GM23338 (cell line): ENCODE measurements around the gene PTH1R. TPM values are rescaled to one million over a fixed set of nuclear protein-coding genes. Genes with fewer than 3 reads are reported as not detected.

ENCODE experiments used
- ATAC-seq: fragments of 200-7000 bp; cut with Tn5 transposase; 3 replicates; pipeline ENCODE4 v1.9.1; 2020
- DNase-seq: peaks from one replicate; pipeline ENCODE4 v3.0.0-alpha.2; 2015; ENCODE audit warnings: low spot score
- H2AFZ ChIP-seq: fragments of 200-600 bp; sonication (generic); 2 replicates; pipeline ENCODE4 v1.8.0; 2016; ENCODE audit warnings: antibody characterized with exemption, mild to moderate bottlenecking, moderate library complexity
- H3F3A ChIP-seq: fragments of 200-600 bp; sonication (generic); replicated peaks from 2 replicates; pipeline ENCODE4 v1.8.0; 2017; ENCODE audit warnings: antibody characterized with exemption, mixed run types, low read depth
- H3K27ac ChIP-seq: fragments of 200-600 bp; sonication (generic); 2 replicates; pipeline ENCODE4 v1.6.1; 2016; ENCODE audit warnings: low read depth
- H3K27me3 ChIP-seq: fragments of 200-600 bp; sonication (generic); 2 replicates; pipeline ENCODE4 v1.8.0; 2016; ENCODE audit warnings: mild to moderate bottlenecking, mixed run types, moderate library complexity; ENCODE audit not compliant: insufficient read depth
- H3K36me3 ChIP-seq: fragments of 200-600 bp; sonication (generic); 2 replicates; pipeline ENCODE4 v1.8.0; 2016; ENCODE audit warnings: mild to moderate bottlenecking; ENCODE audit not compliant: insufficient read depth
- H3K4me1 ChIP-seq: fragments of 200-600 bp; sonication (generic); 2 replicates; pipeline ENCODE4 v1.8.0; 2016; ENCODE audit warnings: mild to moderate bottlenecking, moderate library complexity; ENCODE audit not compliant: insufficient read depth
- H3K4me2 ChIP-seq: fragments of 200-600 bp; sonication (generic); 2 replicates; pipeline ENCODE4 v1.7.1; 2017; ENCODE audit warnings: mixed run types
- H3K4me3 ChIP-seq: fragments of 200-600 bp; sonication (generic); 2 replicates; pipeline ENCODE4 v1.6.1; 2016; ENCODE audit warnings: mixed run types
- H3K79me2 ChIP-seq: fragments of 200-600 bp; sonication (generic); replicated peaks from 2 replicates; pipeline ENCODE4 v1.8.0; 2017; ENCODE audit warnings: mild to moderate bottlenecking; ENCODE audit not compliant: insufficient read depth
- H3K9me2 ChIP-seq: fragments of 200-600 bp; sonication (generic); 2 replicates; pipeline ENCODE4 v1.8.0; 2017; ENCODE audit not compliant: insufficient read depth
- H4K20me1 ChIP-seq: fragments of 200-600 bp; sonication (generic); replicated peaks from 2 replicates; pipeline ENCODE4 v1.8.0; 2017; ENCODE audit warnings: mild to moderate bottlenecking; ENCODE audit not compliant: insufficient read depth
- H3K27ac Mint-ChIP-seq: 2 replicates; pipeline ENCODE4 v1.8.0; 2020; ENCODE audit warnings: inconsistent platforms, mild to moderate bottlenecking, moderate library complexity, mixed read lengths
- H3K27me3 Mint-ChIP-seq: 3 replicates; pipeline ENCODE4 v1.8.0; 2022; ENCODE audit warnings: low read depth, mild to moderate bottlenecking, moderate library complexity, mixed read lengths, inconsistent platforms; ENCODE audit not compliant: insufficient read depth, poor library complexity
- H3K36me3 Mint-ChIP-seq: 3 replicates; pipeline ENCODE4 v1.8.0; 2021; ENCODE audit warnings: low read depth, mild to moderate bottlenecking, inconsistent platforms, moderate library complexity, mixed read lengths
- H3K4me1 Mint-ChIP-seq: 3 replicates; pipeline ENCODE4 v1.8.0; 2020; ENCODE audit warnings: mild to moderate bottlenecking, inconsistent platforms, mixed read lengths
- H3K4me3 Mint-ChIP-seq: 3 replicates; pipeline ENCODE4 v1.8.0; 2021; ENCODE audit warnings: moderate library complexity, mild to moderate bottlenecking, inconsistent platforms, mixed read lengths
- H3K9me3 Mint-ChIP-seq: 3 replicates; pipeline ENCODE4 v1.8.0; 2020; ENCODE audit warnings: moderate library complexity, mild to moderate bottlenecking, inconsistent platforms, mixed read lengths
- CREB1 ChIP-seq: fragments of 250-450 bp; sonication (Bioruptor Pico); IDR thresholded peaks from 2 replicates; pipeline ENCODE4 v1.5.0; 2020; ENCODE audit warnings: low read depth, mild to moderate bottlenecking, moderate library complexity
- CTCF ChIP-seq, 2 experiments: fragments of 200-600 bp in 1 of 2; sonication (generic) in 1 of 2; conservative IDR thresholded peaks; 2 replicates each; pipeline versions ENCODE4 v1.5.1 to v1.6.1; 2016 to 2017; ENCODE audit warnings: antibody characterized with exemption in 2 of 2, low read depth in 2 of 2, mild to moderate bottlenecking in 2 of 2, moderate library complexity in 1 of 2
- ETS1 ChIP-seq: IDR thresholded peaks from 2 replicates; pipeline ENCODE4 v1.6.1; 2016; ENCODE audit warnings: antibody characterized with exemption
- EZH2 ChIP-seq: fragments of 200-600 bp; sonication (generic); IDR thresholded peaks from one replicate; pipeline ENCODE4 v1.8.0; 2017; ENCODE audit warnings: antibody characterized with exemption, mild to moderate bottlenecking, low read depth; ENCODE audit not compliant: unreplicated experiment
- EZH2phosphoT487 ChIP-seq: fragments of 200-600 bp; sonication (generic); IDR thresholded peaks from one replicate; pipeline ENCODE4 v1.8.1; 2018; ENCODE audit warnings: antibody characterized with exemption; ENCODE audit not compliant: unreplicated experiment
- JUNB ChIP-seq: IDR thresholded peaks from one replicate; pipeline ENCODE4 v1.6.1; 2016; ENCODE audit warnings: antibody characterized with exemption; ENCODE audit not compliant: unreplicated experiment
- NANOG ChIP-seq: IDR thresholded peaks from 2 replicates; pipeline ENCODE4 v1.6.1; 2016; ENCODE audit warnings: antibody characterized with exemption, borderline replicate concordance
- POLR2AphosphoS5 ChIP-seq: IDR thresholded peaks from 2 replicates; pipeline ENCODE4 v1.6.1; 2016; ENCODE audit warnings: antibody characterized with exemption, low read depth
- REST ChIP-seq: IDR thresholded peaks from one replicate; pipeline ENCODE4 v1.6.1; 2018; ENCODE audit warnings: antibody characterized with exemption; ENCODE audit not compliant: unreplicated experiment
- STAT1 ChIP-seq: IDR thresholded peaks from one replicate; pipeline ENCODE4 v1.6.1; 2016; ENCODE audit warnings: antibody characterized with exemption; ENCODE audit not compliant: unreplicated experiment
- ZNF114 ChIP-seq: fragments of 250-450 bp; sonication (Bioruptor Pico); IDR thresholded peaks from 2 replicates; pipeline ENCODE4 v1.5.0; 2020; ENCODE audit warnings: mild to moderate bottlenecking, moderate library complexity
- ZNF331 ChIP-seq: fragments of 250-450 bp; sonication (Bioruptor Pico); IDR thresholded peaks from 2 replicates; pipeline ENCODE4 v1.5.0; 2020; ENCODE audit warnings: low read depth, mild to moderate bottlenecking, moderate library complexity
- ZNF462 ChIP-seq: fragments of 250-450 bp; sonication (Bioruptor Pico); IDR thresholded peaks from 2 replicates; pipeline ENCODE4 v1.5.0; 2020; ENCODE audit warnings: mild to moderate bottlenecking, moderate library complexity
- polyA plus RNA-seq: library from polyadenylated mRNA; unstranded; fragments of >200 nt; fragmentation: Nextera tagmentation; extraction: Ambion mirVana; gene quantifications from 2 replicates; pipeline ENCODE4 v1.2.1, GENCODE V29; 2016
- total RNA-seq: library from RNA; depleted of rRNA; stranded (reverse); fragments of >200 nt; shearing (Covaris generic); gene quantifications from 2 replicates; pipeline ENCODE4 v1.2.3, GENCODE V29; 2014

Gene PTH1R
- total and polyA plus RNA-seq, 2 experiments from 2014 or later: 1.3 to 1.9 TPM

GRCh38 chr3:46950177-46950576 is 72.7 kb downstream of the PTH1R start:
- H3K4me1 Mint-ChIP-seq: peaks cover 60% of the 10 kb centered on the region
- Histone ChIP-seq H3K9me2 (no peaks in the 10 kb centered on the region), H3K79me2 (peaks cover 98% of the 10 kb centered on the region), H2AFZ (no peak overlapping the region), H3F3A (no peaks in the 10 kb centered on the region), H3K36me3 (no peaks in the 10 kb centered on the region), H3K4me1 (peaks cover 11% of the 10 kb centered on the region), H3K4me2 (no peak overlapping the region), H3K27me3 (no peaks in the 10 kb centered on the region), H3K4me3 (no peak overlapping the region), H3K27ac (no peak overlapping the region), H4K20me1 (peaks cover 83% of the 10 kb centered on the region)
- no peak for TF ChIP-seq CTCF (conservative IDR thresholded peaks at IDR 0.05; ENCODE audit: low read depth in 2 of 2)
- no peak for TF ChIP-seq ETS1
- TF ChIP-seq REST: no peak
- no peak for TF ChIP-seq ZNF114 (CRISPR knock-in tag)
- TF ChIP-seq ZNF331 (CRISPR knock-in tag): no peak
- TF ChIP-seq NANOG: no peak
- no peak for TF ChIP-seq JUNB
- no peak for TF ChIP-seq ZNF462 (CRISPR knock-in tag)
- TF ChIP-seq EZH2: no peak
- no peak for TF ChIP-seq CREB1 (CRISPR knock-in tag)
- TF ChIP-seq STAT1: no peak
- no peak for TF ChIP-seq POLR2AphosphoS5
- TF ChIP-seq EZH2phosphoT487: no peak
- ATAC-seq (no peak), DNase-seq (no peak)
- H3K9me3 Mint-ChIP-seq: no peaks in the 10 kb centered on the region; the same call in 2 of the 3 replicates
- H3K4me3 Mint-ChIP-seq: no peak overlapping the region
- peaks cover 20% of the 10 kb centered on the region for H3K36me3 Mint-ChIP-seq
- no peak overlapping the region for H3K27ac Mint-ChIP-seq
- peaks cover 9% of the 10 kb centered on the region for H3K27me3 Mint-ChIP-seq
